GM19372 (cell line): ENCODE data around the gene LPIN3.
A peak's percentile ranks its signal among the peaks of the same experiment; 100 is the strongest.
"Not testable (repeated sequence)": the region's sequence is repeated elsewhere in the genome, so short reads cannot be mapped to it uniquely, and the experiment has no call there.

Source experiments
- ATAC-seq: cut with Tn5 transposase; IDR thresholded peaks from one replicate; pipeline ENCODE4 v1.9.1; 2021; ENCODE audit warnings: mild to moderate bottlenecking, low read depth, moderate library complexity; ENCODE audit not compliant: unreplicated experiment

Gene LPIN3

GRCh38 chr20:41340327-41341055 lies at the start of gene LPIN3:
TSS of gene LPIN3 (plus strand) at chr20:41340821. CDS start at chr20:41345804, 4,983 bp downstream.
- no peak for ATAC-seq

- ATAC-seq = no peak
Observed at GRCh38 chr20:41293269-41294037, 47.2 kb upstream of the LPIN3 start.

GRCh38 chr20:41299899-41300298 lies 40.7 kb upstream of the LPIN3 start:
- no peak for ATAC-seq

- no peak for ATAC-seq
Observed at GRCh38 chr20:41300383-41300782, 40.2 kb upstream of the LPIN3 start.

- no peak for ATAC-seq
Observed at GRCh38 chr20:41300886-41301285, 39.7 kb upstream of the LPIN3 start.

GRCh38 chr20:41304002-41304401 lies 36.6 kb upstream of the LPIN3 start:
- ATAC-seq = no peak

- no peak for ATAC-seq
Observed at GRCh38 chr20:41304424-41305079, 36.1 kb upstream of the LPIN3 start.

- peak; percentile 94 for ATAC-seq
Observed at GRCh38 chr20:41306061-41306727, 34.4 kb upstream of the LPIN3 start.

GRCh38 chr20:41307021-41307420 lies 33.6 kb upstream of the LPIN3 start:
- ATAC-seq = no peak

- no peak for ATAC-seq
Observed at GRCh38 chr20:41308290-41308711, 32.3 kb upstream of the LPIN3 start.

GRCh38 chr20:41308726-41309413 lies 31.8 kb upstream of the LPIN3 start:
- ATAC-seq = no peak

GRCh38 chr20:41309817-41310216 lies 30.8 kb upstream of the LPIN3 start:
- ATAC-seq = no peak

- ATAC-seq = not testable (repeated sequence)
Observed at GRCh38 chr20:41312009-41312408, 28.6 kb upstream of the LPIN3 start.

GRCh38 chr20:41314386-41314785 lies 26.2 kb upstream of the LPIN3 start:
- no peak for ATAC-seq

GRCh38 chr20:41316051-41316450 lies 24.6 kb upstream of the LPIN3 start:
- no peak for ATAC-seq

GRCh38 chr20:41316602-41317545 lies 23.7 kb upstream of the LPIN3 start:
- ATAC-seq = peak; percentile 44

GRCh38 chr20:41317546-41318270 lies 22.9 kb upstream of the LPIN3 start, which contains the start of gene ZHX3:
TSS of gene ZHX3 (minus strand) at chr20:41317731. CDS start at chr20:41204916, 112,815 bp downstream.
- peak; percentile 97 for ATAC-seq

- no peak for ATAC-seq
Observed at GRCh38 chr20:41318271-41318649, 22.4 kb upstream of the LPIN3 start.
